IgD-negative memory B cell (primary cell): ENCODE results near the gene FUT8. TPM values are rescaled to one million over a fixed set of nuclear protein-coding genes. Genes with fewer than 3 reads are reported as not detected.
"Not testable (repeated sequence)": the region's sequence is repeated elsewhere in the genome, so short reads cannot be mapped to it uniquely, and the experiment has no call there.

Experiments used
- H3K27ac Mint-ChIP-seq, 3 donors: one replicate each; pipeline ENCODE4 v1.8.0; 2020 to 2022; ENCODE audit warnings: mild to moderate bottlenecking in 3 of 3, mixed read lengths in 3 of 3, moderate library complexity in 1 of 3
- H3K27me3 Mint-ChIP-seq: one replicate; pipeline ENCODE4 v1.8.0; 2021; ENCODE audit warnings: mixed read lengths
- H3K36me3 Mint-ChIP-seq: one replicate; pipeline ENCODE4 v1.8.0; 2020; ENCODE audit warnings: mild to moderate bottlenecking, mixed read lengths
- H3K4me1 Mint-ChIP-seq, 3 donors: one replicate each; pipeline ENCODE4 v1.8.0; 2020 to 2022; ENCODE audit warnings: mixed read lengths in 3 of 3, mild to moderate bottlenecking in 1 of 3
- H3K4me3 Mint-ChIP-seq, 4 donors: one replicate each; pipeline ENCODE4 v1.8.0; 2020 to 2022; ENCODE audit warnings: mild to moderate bottlenecking in 4 of 4, mixed read lengths in 4 of 4, moderate library complexity in 3 of 4
- H3K9me3 Mint-ChIP-seq, 3 donors: one replicate each; pipeline ENCODE4 v1.8.0; 2020 to 2021; ENCODE audit warnings: mixed read lengths in 3 of 3, mild to moderate bottlenecking in 1 of 3
- polyA plus RNA-seq: library from polyadenylated mRNA; unstranded; fragments of 300-500 nt; fragmentation: Illumina TruSeq; gene quantifications from one replicate; pipeline ENCODE4 v1.2.3, GENCODE V29; 2021

The FUT8 gene
- polyA plus RNA-seq, 1 donor from 2014 or later, result 14.0 TPM

- Mint-ChIP-seq H3K9me3 (peaks cover 0 to 4% (median 0%) of the 10 kb centered on the region in 3 donors), H3K36me3 (peaks cover 19% of the 10 kb centered on the region)
Observed at GRCh38 chr14:65704850-65705249, 292.3 kb downstream of the FUT8 start.

GRCh38 chr14:65709576-65709975 is 297.0 kb downstream of the FUT8 start:
- no peaks in the 10 kb centered on the region for H3K27me3 Mint-ChIP-seq
- no peak overlapping the region for H3K27ac Mint-ChIP-seq
- no peak overlapping the region for H3K4me3 Mint-ChIP-seq
- peaks cover 5 to 32% (median 9%) of the 10 kb centered on the region in 3 donors for H3K4me1 Mint-ChIP-seq
- H3K36me3 Mint-ChIP-seq, result peaks cover 26% of the 10 kb centered on the region
- H3K9me3 Mint-ChIP-seq, result peaks cover 2 to 12% (median 6%) of the 10 kb centered on the region in 3 donors

More at GRCh38 chr14:65704850-65705249, 292.3 kb downstream of the FUT8 start:
- Mint-ChIP-seq H3K27me3 (no peaks in the 10 kb centered on the region), H3K27ac (peak overlapping the region in 1 of 3 donors; percentile 17), H3K4me3 (no peak overlapping the region), H3K4me1 (peaks cover 5 to 19% (median 5%) of the 10 kb centered on the region in 3 donors)

GRCh38 chr14:65716813-65717212 is 304.3 kb downstream of the FUT8 start:
- H3K36me3 Mint-ChIP-seq, result peaks cover 29% of the 10 kb centered on the region
- H3K9me3 Mint-ChIP-seq, result peaks cover 2 to 31% (median 23%) of the 10 kb centered on the region in 3 donors
- H3K27me3 Mint-ChIP-seq, H3K4me3 Mint-ChIP-seq, H3K27ac Mint-ChIP-seq: not testable (repeated sequence)
- H3K4me1 Mint-ChIP-seq, result peaks cover 19 to 37% (median 22%) of the 10 kb centered on the region in 3 donors

- not testable (repeated sequence) for H3K4me3 Mint-ChIP-seq, H3K27ac Mint-ChIP-seq, H3K27me3 Mint-ChIP-seq
- H3K9me3 Mint-ChIP-seq, result peaks cover 2 to 31% (median 23%) of the 10 kb centered on the region in 3 donors
- peaks cover 23 to 38% (median 26%) of the 10 kb centered on the region in 3 donors for H3K4me1 Mint-ChIP-seq
- H3K36me3 Mint-ChIP-seq, result peaks cover 33% of the 10 kb centered on the region
Observed at GRCh38 chr14:65717384-65717915, 304.9 kb downstream of the FUT8 start.

- Mint-ChIP-seq H3K27ac (peak overlapping the region in 1 of 3 donors; percentile 54), H3K36me3 (peaks cover 32% of the 10 kb centered on the region), H3K4me1 (peaks cover 24 to 34% (median 32%) of the 10 kb centered on the region in 3 donors), H3K9me3 (peaks cover 0 to 28% (median 22%) of the 10 kb centered on the region in 3 donors), H3K4me3 (no peak overlapping the region), H3K27me3 (no peaks in the 10 kb centered on the region)
Observed at GRCh38 chr14:65718629-65719028, 306.1 kb downstream of the FUT8 start.

GRCh38 chr14:65720171-65720570 is 307.6 kb downstream of the FUT8 start:
- H3K4me1 Mint-ChIP-seq, result peaks cover 18 to 25% (median 24%) of the 10 kb centered on the region in 3 donors
- no peaks in the 10 kb centered on the region for H3K27me3 Mint-ChIP-seq
- H3K27ac Mint-ChIP-seq, result no peak overlapping the region
- peaks cover 25% of the 10 kb centered on the region for H3K36me3 Mint-ChIP-seq
- H3K4me3 Mint-ChIP-seq, result no peak overlapping the region
- peaks cover 2 to 17% (median 16%) of the 10 kb centered on the region in 3 donors for H3K9me3 Mint-ChIP-seq

- Mint-ChIP-seq H3K4me1 (peaks cover 14 to 25% (median 21%) of the 10 kb centered on the region in 3 donors), H3K27me3 (no peaks in the 10 kb centered on the region), H3K27ac (no peak overlapping the region), H3K9me3 (peaks cover 2 to 13% (median 11%) of the 10 kb centered on the region in 3 donors), H3K36me3 (peaks cover 25% of the 10 kb centered on the region), H3K4me3 (no peak overlapping the region)
Observed at GRCh38 chr14:65720743-65721142, 308.2 kb downstream of the FUT8 start.

- no peak overlapping the region for H3K27ac Mint-ChIP-seq
- peak overlapping the region in 1 of 4 donors; percentile 70 for H3K4me3 Mint-ChIP-seq
- H3K36me3 Mint-ChIP-seq, result peaks cover 32% of the 10 kb centered on the region
- H3K4me1 Mint-ChIP-seq, result peaks cover 17 to 20% (median 18%) of the 10 kb centered on the region in 3 donors
- no peaks in the 10 kb centered on the region for H3K27me3 Mint-ChIP-seq
- H3K9me3 Mint-ChIP-seq, result peaks cover 2 to 9% (median 7%) of the 10 kb centered on the region in 3 donors
Observed at GRCh38 chr14:65723348-65723747, 310.8 kb downstream of the FUT8 start.

GRCh38 chr14:65728604-65729003 is 316.1 kb downstream of the FUT8 start:
- no peak overlapping the region for H3K4me3 Mint-ChIP-seq
- no peaks in the 10 kb centered on the region for H3K27me3 Mint-ChIP-seq
- H3K9me3 Mint-ChIP-seq, result peaks cover 0 to 2% (median 2%) of the 10 kb centered on the region in 3 donors
- H3K4me1 Mint-ChIP-seq, result peaks cover 7 to 10% (median 7%) of the 10 kb centered on the region in 3 donors
- H3K36me3 Mint-ChIP-seq, result peaks cover 18% of the 10 kb centered on the region
- no peak overlapping the region for H3K27ac Mint-ChIP-seq

- H3K27ac Mint-ChIP-seq, result no peak overlapping the region
- H3K36me3 Mint-ChIP-seq, result peaks cover 21% of the 10 kb centered on the region
- H3K9me3 Mint-ChIP-seq, result peaks cover 0 to 2% (median 2%) of the 10 kb centered on the region in 3 donors
- no peak overlapping the region for H3K4me3 Mint-ChIP-seq
- H3K27me3 Mint-ChIP-seq, result no peaks in the 10 kb centered on the region
- H3K4me1 Mint-ChIP-seq, result peaks cover 7 to 10% (median 7%) of the 10 kb centered on the region in 3 donors
Observed at GRCh38 chr14:65729566-65729965, 317.0 kb downstream of the FUT8 start.

GRCh38 chr14:65731933-65732506 is 319.5 kb downstream of the FUT8 start:
- Mint-ChIP-seq H3K36me3 (peaks cover 20% of the 10 kb centered on the region), H3K27ac (no peak overlapping the region), H3K4me3 (peak overlapping the region in 2 of 4 donors; percentile 32 to 65), H3K4me1 (peaks cover 7 to 10% (median 7%) of the 10 kb centered on the region in 3 donors), H3K9me3 (no peaks in the 10 kb centered on the region), H3K27me3 (no peaks in the 10 kb centered on the region)

GRCh38 chr14:65738339-65738738 is 325.8 kb downstream of the FUT8 start:
- H3K4me3 Mint-ChIP-seq, result no peak overlapping the region
- H3K27me3 Mint-ChIP-seq, result no peaks in the 10 kb centered on the region
- no peak overlapping the region for H3K27ac Mint-ChIP-seq
- no peaks in the 10 kb centered on the region for H3K9me3 Mint-ChIP-seq
- peaks cover 0 to 1% (median 0%) of the 10 kb centered on the region in 3 donors for H3K4me1 Mint-ChIP-seq
- peaks cover 16% of the 10 kb centered on the region for H3K36me3 Mint-ChIP-seq

GRCh38 chr14:65745396-65746190 is 333.1 kb downstream of the FUT8 start:
- Mint-ChIP-seq H3K27ac (no peak overlapping the region), H3K4me3 (no peak overlapping the region), H3K4me1 (peaks cover 0 to 4% (median 0%) of the 10 kb centered on the region in 3 donors), H3K36me3 (peaks cover 5% of the 10 kb centered on the region), H3K27me3 (no peaks in the 10 kb centered on the region), H3K9me3 (peaks cover 0 to 8% (median 0%) of the 10 kb centered on the region in 3 donors)

- Mint-ChIP-seq H3K4me1 (peaks cover 0 to 4% (median 1%) of the 10 kb centered on the region in 3 donors), H3K27me3 (no peaks in the 10 kb centered on the region), H3K4me3 (no peak overlapping the region), H3K36me3 (no peaks in the 10 kb centered on the region), H3K27ac (no peak overlapping the region), H3K9me3 (peaks cover 0 to 8% (median 0%) of the 10 kb centered on the region in 3 donors)
Observed at GRCh38 chr14:65748796-65749195, 336.3 kb downstream of the FUT8 start.

GRCh38 chr14:65749287-65749686 is 336.8 kb downstream of the FUT8 start:
- Mint-ChIP-seq H3K4me1 (peaks cover 0 to 4% (median 1%) of the 10 kb centered on the region in 3 donors), H3K4me3 (no peak overlapping the region), H3K27me3 (no peaks in the 10 kb centered on the region), H3K9me3 (peaks cover 0 to 8% (median 0%) of the 10 kb centered on the region in 3 donors), H3K27ac (no peak overlapping the region), H3K36me3 (no peaks in the 10 kb centered on the region)
